ENCODE measurements around the gene P3H4. TPM values are rescaled to one million over a fixed set of nuclear protein-coding genes. Genes with fewer than 3 reads are reported as not detected.
"Not testable (repeated sequence)": the region's sequence is repeated elsewhere in the genome, so short reads cannot be mapped to it uniquely, and the experiment has no call there.

P3H4 gene
- total RNA-seq (1 to 10 TPM; 5.5 to 7.1 (median 6.0) TPM), polyA plus RNA-seq (1 to 10 TPM; 3.3 to 5.1 (median 3.5) TPM)
- long read RNA-seq, donor 1, partial matches to known transcripts = 0 of 4 reads
- long read RNA-seq, donor 1, other reads (novel, unspliced or antisense) = 0 of 4 reads
- long read RNA-seq, donor 2, partial matches to known transcripts = 0 of 4 reads
- long read RNA-seq, donor 2, other reads (novel, unspliced or antisense) = 0 of 4 reads

- Histone ChIP-seq H3K27ac (peak within 1 kb of the TSS in 7 of 8 donors; percentile 40 to 85 (median 69)), H3K4me3 (peak within 1 kb of the TSS; percentile 64 to 89 (median 74)), H3K36me3 (no peaks in the 10 kb centered on the region), H3K4me1 (peaks cover 12 to 43% (median 29%) of the 10 kb centered on the region in 6 donors), H3K27me3 (replicated peaks in 1 of 7) (peaks cover 0 to 31% (median 0%) of the 10 kb centered on the region in 7 donors), H3K9me3 (no peaks in the 10 kb centered on the region)
- TF ChIP-seq, protein P1, sequence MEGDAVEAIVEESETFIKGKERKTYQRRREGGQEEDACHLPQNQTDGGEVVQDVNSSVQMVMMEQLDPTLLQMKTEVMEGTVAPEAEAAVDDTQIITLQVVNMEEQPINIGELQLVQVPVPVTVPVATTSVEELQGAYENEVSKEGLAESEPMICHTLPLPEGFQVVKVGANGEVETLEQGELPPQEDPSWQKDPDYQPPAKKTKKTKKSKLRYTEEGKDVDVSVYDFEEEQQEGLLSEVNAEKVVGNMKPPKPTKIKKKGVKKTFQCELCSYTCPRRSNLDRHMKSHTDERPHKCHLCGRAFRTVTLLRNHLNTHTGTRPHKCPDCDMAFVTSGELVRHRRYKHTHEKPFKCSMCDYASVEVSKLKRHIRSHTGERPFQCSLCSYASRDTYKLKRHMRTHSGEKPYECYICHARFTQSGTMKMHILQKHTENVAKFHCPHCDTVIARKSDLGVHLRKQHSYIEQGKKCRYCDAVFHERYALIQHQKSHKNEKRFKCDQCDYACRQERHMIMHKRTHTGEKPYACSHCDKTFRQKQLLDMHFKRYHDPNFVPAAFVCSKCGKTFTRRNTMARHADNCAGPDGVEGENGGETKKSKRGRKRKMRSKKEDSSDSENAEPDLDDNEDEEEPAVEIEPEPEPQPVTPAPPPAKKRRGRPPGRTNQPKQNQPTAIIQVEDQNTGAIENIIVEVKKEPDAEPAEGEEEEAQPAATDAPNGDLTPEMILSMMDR (IDR thresholded peaks at IDR 0.05 in 8 of 11, conservative IDR thresholded peaks at IDR 0.05 in 3 of 11) = peak in 9 of 11 experiments; percentile 43 to 83 (median 74)
- TF ChIP-seq POLR2AphosphoS5 (IDR thresholded peaks at IDR 0.05) (peak; percentile 25 to 66 (median 64)), POLR2A (IDR thresholded peaks at IDR 0.05) (no peak)
- intact Hi-C loops (cut with DNase I; ENCODE audit: low total_unique reads) = no loop called here
- 0 to 1% (median 1%) methylated on average over 31 to 96 of the region's 96 CpGs for WGBS, 5 donors
- DNase-seq = peak; percentile 93
These were observed at the start of gene P3H4 for GRCh38 chr17:41811549-41812380. Gene P3H4, minus strand, starts transcription at chr17:41811949. Its CDS starts 34 bp downstream, at chr17:41811915.

DNA sequence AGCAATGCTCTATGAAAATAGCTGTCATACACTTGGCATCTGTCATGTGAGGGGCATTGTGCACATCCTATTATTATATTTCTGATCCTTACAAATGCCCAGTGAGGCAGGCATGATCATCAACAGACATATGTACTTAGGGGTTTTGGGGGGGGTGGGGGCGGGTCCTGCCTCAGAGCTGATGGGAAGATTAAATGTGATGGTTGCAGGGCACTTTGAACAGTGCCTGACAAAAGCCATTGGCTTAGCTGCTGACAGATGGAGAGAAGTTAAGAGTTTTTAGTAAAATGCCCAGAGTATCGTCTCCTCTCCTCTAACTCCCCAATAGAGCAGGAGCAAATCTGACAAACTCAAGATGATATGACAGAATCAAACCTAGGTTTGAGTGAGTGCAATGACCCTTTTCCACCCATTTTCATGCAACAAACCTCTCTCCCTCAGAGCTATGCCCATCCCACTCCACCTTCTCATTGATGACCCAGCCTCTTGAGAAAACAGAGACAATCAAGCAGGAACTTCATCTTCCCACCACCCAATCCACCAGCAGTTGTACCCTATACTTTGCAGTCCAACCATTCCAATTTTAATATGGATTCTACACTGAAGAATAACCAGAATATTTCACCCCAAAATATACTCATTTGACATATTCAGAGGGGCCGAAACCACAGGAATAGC, 48.6 kb upstream of the P3H4 start:
- H3K9me3 ChIP-seq = no peaks in the 10 kb centered on the region
- H3K27ac ChIP-seq = no peak overlapping the region
- TF ChIP-seq POLR2AphosphoS5 (IDR thresholded peaks at IDR 0.05) (no peak), POLR2A (IDR thresholded peaks at IDR 0.05) (no peak)
- TF ChIP-seq, protein P1 (IDR thresholded peaks at IDR 0.05 in 8 of 11, conservative IDR thresholded peaks at IDR 0.05 in 3 of 11) = no peak
- H3K36me3 ChIP-seq = peaks cover 0 to 2% (median 0%) of the 10 kb centered on the region in 6 donors
- no peak overlapping the region for H3K4me3 ChIP-seq
- H3K27me3 ChIP-seq (replicated peaks in 1 of 7) = no peaks in the 10 kb centered on the region
- 77 to 93% (median 90%) methylated on average over 3 of the region's 3 CpGs for WGBS, 5 donors
- DNase-seq = no peak
- peaks cover 13 to 58% (median 37%) of the 10 kb centered on the region in 6 donors for H3K4me1 ChIP-seq
- intact Hi-C loops (cut with DNase I; ENCODE audit: low total_unique reads) = no loop called here

GRCh38 chr17:41851382-41851781, 39.6 kb upstream of the P3H4 start:
- H3K27me3 ChIP-seq (replicated peaks in 1 of 7); H3K27ac ChIP-seq; intact Hi-C loops (cut with DNase I; ENCODE audit: low total_unique reads); H3K4me3 ChIP-seq; H3K9me3 ChIP-seq; DNase-seq: not testable (repeated sequence)
- peaks cover 0 to 47% (median 16%) of the 10 kb centered on the region in 6 donors for H3K4me1 ChIP-seq
- 87 to 91% (median 89%) methylated on average over 14 of the region's 14 CpGs for WGBS, 5 donors
- peaks cover 0 to 56% (median 21%) of the 10 kb centered on the region in 6 donors for H3K36me3 ChIP-seq

- Histone ChIP-seq H3K4me1 (peaks cover 0 to 47% (median 16%) of the 10 kb centered on the region in 6 donors), H3K9me3 (no peaks in the 10 kb centered on the region), H3K36me3 (peaks cover 0 to 45% (median 13%) of the 10 kb centered on the region in 6 donors), H3K4me3 (no peak overlapping the region), H3K27ac (no peak overlapping the region), H3K27me3 (replicated peaks in 1 of 7) (no peaks in the 10 kb centered on the region)
- TF ChIP-seq, protein P1 (IDR thresholded peaks at IDR 0.05 in 8 of 11, conservative IDR thresholded peaks at IDR 0.05 in 3 of 11) = no peak
- TF ChIP-seq POLR2A (IDR thresholded peaks at IDR 0.05) = no peak
- TF ChIP-seq POLR2AphosphoS5 (IDR thresholded peaks at IDR 0.05) = no peak
- no peak for DNase-seq
- intact Hi-C loops (cut with DNase I; ENCODE audit: low total_unique reads) = no loop called here
- WGBS, 5 donors = 72 to 88% (median 81%) methylated on average over 4 of the region's 4 CpGs
These were observed 37.7 kb upstream of the P3H4 start for GRCh38 chr17:41849251-41849990.

All from spleen (tissue), 13 donors.